22Rv1 (cell line): ENCODE results near the gene TNFRSF18.
"Not testable (repeated sequence)": the region's sequence is repeated elsewhere in the genome, so short reads cannot be mapped to it uniquely, and the experiment has no call there.

Experiments
- H3K27ac ChIP-seq: fragments of 450-650 bp; 2 replicates; pipeline ENCODE4 v1.5.1; 2017
- CTCF ChIP-seq: fragments of 450-650 bp; IDR thresholded peaks from 2 replicates; pipeline ENCODE4 v1.5.1; 2017; ENCODE audit warnings: mild to moderate bottlenecking
- ZFX ChIP-seq: fragments of 450-650 bp; IDR thresholded peaks from 2 replicates; pipeline ENCODE4 v1.6.1; 2017; ENCODE audit warnings: antibody characterized with exemption, borderline replicate concordance

Gene TNFRSF18

GRCh38 chr1:1206376-1206965 is at the start of gene TNFRSF18:
Gene TNFRSF18 (minus strand): TSS chr1:1206592. CDS start chr1:1206571, 21 bp downstream.
- H3K27ac ChIP-seq: peak within 1 kb of the TSS; percentile 20; the same call in 1 of the 2 replicates
- TF ChIP-seq ZFX (no peak), CTCF (no peak)

- TF ChIP-seq ZFX: no peak
- no peak for TF ChIP-seq CTCF
- no peak overlapping the region for H3K27ac ChIP-seq
Measured at GRCh38 chr1:1255611-1256010, 49.2 kb upstream of the TNFRSF18 start.

GRCh38 chr1:1255078-1255477 is 48.7 kb upstream of the TNFRSF18 start:
- no peak overlapping the region for H3K27ac ChIP-seq

GRCh38 chr1:1254667-1254998 is 48.2 kb upstream of the TNFRSF18 start:
- no peak for TF ChIP-seq ZFX
- no peak for TF ChIP-seq CTCF
- no peak overlapping the region for H3K27ac ChIP-seq

More at GRCh38 chr1:1255078-1255477, 48.7 kb upstream of the TNFRSF18 start:
- TF ChIP-seq ZFX (no peak), CTCF (no peak)

- H3K27ac ChIP-seq: no peak overlapping the region
- no peak for TF ChIP-seq CTCF
- no peak for TF ChIP-seq ZFX
Measured at GRCh38 chr1:1253972-1254666, 47.7 kb upstream of the TNFRSF18 start.

GRCh38 chr1:1253314-1253713 is 46.9 kb upstream of the TNFRSF18 start:
- no peak overlapping the region for H3K27ac ChIP-seq
- TF ChIP-seq ZFX: no peak
- no peak for TF ChIP-seq CTCF

- TF ChIP-seq ZFX: no peak
- no peak for TF ChIP-seq CTCF
- peak overlapping the region; percentile 37; the same call in 1 of the 2 replicates for H3K27ac ChIP-seq
Measured at GRCh38 chr1:1250786-1251284, 44.4 kb upstream of the TNFRSF18 start.

- not testable (repeated sequence) for H3K27ac ChIP-seq
Measured at GRCh38 chr1:1248009-1248913, 41.9 kb upstream of the TNFRSF18 start.
